Activated gamma-delta T cell (primary cell): ENCODE results near the gene NRIP1.
A peak's percentile ranks its signal among the peaks of the same experiment; 100 is the strongest.

ENCODE experiments used
- DNase-seq: peaks from one replicate; lab custom pipeline; 2025; lab: John Stamatoyannopoulos, UW
- total RNA-seq, 2 donors: gene quantifications; one replicate each; lab custom pipeline; 2026; lab: John Stamatoyannopoulos, UW

NRIP1 gene
- total RNA-seq: 123 to 128 reads per million in 2 donors

- peak; percentile 60 for DNase-seq
Measured at GRCh38 chr21:15064576-15065391, at the start of gene NRIP1. TSS of gene NRIP1 (minus strand) at chr21:15065000. CDS start at chr21:14968192, 96,808 bp downstream.

GRCh38 chr21:15112858-15113257, 48.1 kb upstream of the NRIP1 start:
- no peak for DNase-seq

- DNase-seq: no peak
Measured at GRCh38 chr21:15108801-15109200, 44.0 kb upstream of the NRIP1 start.

GRCh38 chr21:15104470-15104869, 39.7 kb upstream of the NRIP1 start:
- no peak for DNase-seq

- no peak for DNase-seq
Measured at GRCh38 chr21:15098908-15099307, 34.1 kb upstream of the NRIP1 start.

- DNase-seq: no peak
Measured at GRCh38 chr21:15098181-15098580, 33.4 kb upstream of the NRIP1 start.

GRCh38 chr21:15097580-15097979, 32.8 kb upstream of the NRIP1 start:
- DNase-seq: no peak

- DNase-seq: no peak
Measured at GRCh38 chr21:15096146-15096545, 31.3 kb upstream of the NRIP1 start.

- no peak for DNase-seq
Measured at GRCh38 chr21:15095326-15095725, 30.5 kb upstream of the NRIP1 start.

- no peak for DNase-seq
Measured at GRCh38 chr21:15094706-15095105, 29.9 kb upstream of the NRIP1 start.

- DNase-seq: no peak
Measured at GRCh38 chr21:15093216-15093615, 28.4 kb upstream of the NRIP1 start.

GRCh38 chr21:15092745-15093144, 27.9 kb upstream of the NRIP1 start:
- DNase-seq: no peak

- DNase-seq: no peak
Measured at GRCh38 chr21:15090390-15090789, 25.6 kb upstream of the NRIP1 start.

GRCh38 chr21:15088488-15088887, 23.7 kb upstream of the NRIP1 start:
- no peak for DNase-seq

- DNase-seq: no peak
Measured at GRCh38 chr21:15084668-15085067, 19.9 kb upstream of the NRIP1 start.

- no peak for DNase-seq
Measured at GRCh38 chr21:15080526-15080925, 15.7 kb upstream of the NRIP1 start.

GRCh38 chr21:15079269-15079668, 14.5 kb upstream of the NRIP1 start:
- DNase-seq: no peak

- DNase-seq: no peak
Measured at GRCh38 chr21:15078180-15078579, 13.4 kb upstream of the NRIP1 start.

- no peak for DNase-seq
Measured at GRCh38 chr21:15077529-15078145, 12.8 kb upstream of the NRIP1 start.

- DNase-seq: no peak
Measured at GRCh38 chr21:15076730-15077129, 11.9 kb upstream of the NRIP1 start.

GRCh38 chr21:15071009-15071408, 6.2 kb upstream of the NRIP1 start:
- no peak for DNase-seq

- no peak for DNase-seq
Measured at GRCh38 chr21:15066123-15066575, 1.3 kb upstream of the NRIP1 start.

GRCh38 chr21:15065392-15066122, 757 bp upstream of the NRIP1 start:
- peak; percentile 30 for DNase-seq
